Upper lobe of left lung (tissue), 6 donors: ENCODE data around the gene MRPL44. TPM values are rescaled to one million over a fixed set of nuclear protein-coding genes. Genes with fewer than 3 reads are reported as not detected.

Experiments used
- ATAC-seq, 2 donors: fragments of 200-7000 bp; cut with Tn5 transposase; one replicate each; pipeline ENCODE4 v1.9.1; 2022; ENCODE audit warnings: mild to moderate bottlenecking in 2 of 2, moderate library complexity in 2 of 2; ENCODE audit not compliant: low FRiP score in 2 of 2
- DNase-seq, 2 donors: peaks; one replicate each; pipeline ENCODE4 v3.0.0-alpha.2; 2019 to 2020
- H3K27ac ChIP-seq, 4 donors: fragments of 200-600 bp; sonication (generic); one replicate each; pipeline ENCODE4 v1.5.1; 2016 to 2019
- H3K27me3 ChIP-seq, 4 donors: fragments of 200-600 bp; sonication (generic); one replicate each; pipeline ENCODE4 v1.5.1; 2017 to 2019
- H3K36me3 ChIP-seq, 4 donors: fragments of 200-600 bp; sonication (generic); one replicate each; pipeline ENCODE4 v1.5.1; 2016 to 2019
- H3K4me1 ChIP-seq, 4 donors: fragments of 200-600 bp; sonication (generic); one replicate each; pipeline ENCODE4 v1.5.1; 2018 to 2019
- H3K4me3 ChIP-seq, 4 donors: fragments of 200-600 bp; sonication (generic); one replicate each; pipeline ENCODE4 v1.5.1; 2017 to 2019; ENCODE audit warnings: mild to moderate bottlenecking in 2 of 4, moderate library complexity in 1 of 4
- H3K9me3 ChIP-seq, 4 donors: fragments of 200-600 bp; sonication (generic); one replicate each; pipeline ENCODE4 v1.5.1; 2018 to 2019
- CTCF ChIP-seq, 6 experiments: fragments of 450-650 bp in 4 of 6; fragments of 200-600 bp in 2 of 6; sonication (generic) in 2 of 6; IDR thresholded peaks; one replicate each; pipeline ENCODE4 v1.5.1; 2016 to 2019; ENCODE audit warnings: antibody characterized with exemption in 6 of 6
- EP300 ChIP-seq, 4 donors: sonication (generic); formaldehyde crosslinking; IDR thresholded peaks; one replicate each; pipeline ENCODE4 v1.5.1; 2017; ENCODE audit warnings: antibody characterized with exemption in 4 of 4, control low read depth in 2 of 4
- POLR2A ChIP-seq, 4 donors: fragments of 450-650 bp; IDR thresholded peaks; one replicate each; pipeline ENCODE4 v1.5.1; 2016 to 2017; ENCODE audit warnings: antibody characterized with exemption in 4 of 4, mild to moderate bottlenecking in 2 of 4
- POLR2AphosphoS5 ChIP-seq, 2 donors: sonication (generic); formaldehyde crosslinking; IDR thresholded peaks; one replicate each; pipeline ENCODE4 v1.5.1; 2017; ENCODE audit warnings: antibody characterized with exemption in 2 of 2
- WGBS, 2 donors: methylation state at CpG; one replicate each; pipeline ENCODE4 v1.1.5; 2017 to 2018; 5-methylcytosine and 5-hydroxymethylcytosine counted together
- total RNA-seq, 6 donors: library from RNA; depleted of rRNA in 4 of 6; stranded (reverse); fragments of >200 nt in 4 of 6; gene quantifications; one replicate each; pipeline versions ENCODE4 v1.1.0 to v1.2.1, GENCODE V29; 2016 to 2021
- donor health status: DM: no; HTN: no; CAD: no; lungs with moderate emphysema.
- donor health status: DM: no; HTN: yes; CAD: no; lungs with severe emphysema.

Gene MRPL44
- total RNA-seq, 6 donors from 2014 or later, result 7.9 to 24.4 (median 22.5) TPM

- peak in 1 of 2 donors; percentile 56 for ATAC-seq
- peaks cover 15 to 29% (median 21%) of the 10 kb centered on the region in 4 donors for H3K4me1 ChIP-seq
- 55% methylated on average over 3 of the region's 3 CpGs for WGBS, 2 donors
- peak overlapping the region in 3 of 4 donors; percentile 36 to 54 (median 54) for H3K27ac ChIP-seq
- H3K36me3 ChIP-seq, result no peaks in the 10 kb centered on the region
- no peaks in the 10 kb centered on the region for H3K27me3 ChIP-seq
- no peak for DNase-seq
- TF ChIP-seq POLR2A (IDR thresholded peaks at IDR 0.05) (no peak), POLR2AphosphoS5 (IDR thresholded peaks at IDR 0.05) (no peak), EP300 (IDR thresholded peaks at IDR 0.05) (peak in 2 of 4 donors; percentile 9 to 24), CTCF (IDR thresholded peaks at IDR 0.05) (no peak)
- no peak overlapping the region for H3K4me3 ChIP-seq
- H3K9me3 ChIP-seq, result no peaks in the 10 kb centered on the region
These were observed 6.6 kb upstream of the MRPL44 start for GRCh38 chr2:223950448-223951347.

- Histone ChIP-seq H3K9me3 (no peaks in the 10 kb centered on the region), H3K27ac (no peak overlapping the region)
These were observed 4.8 kb upstream of the MRPL44 start for GRCh38 chr2:223952280-223952968.

GRCh38 chr2:223954401-223954800 is 2.9 kb upstream of the MRPL44 start:
- DNase-seq (no peak), ATAC-seq (peak in 1 of 2 donors; percentile 7)
- 83 to 91% methylated on average over 3 of the region's 3 CpGs for WGBS, 2 donors
- no peaks in the 10 kb centered on the region for H3K9me3 ChIP-seq
- no peak overlapping the region for H3K4me3 ChIP-seq
- no peaks in the 10 kb centered on the region for H3K36me3 ChIP-seq
- TF ChIP-seq POLR2AphosphoS5 (IDR thresholded peaks at IDR 0.05) (no peak), EP300 (IDR thresholded peaks at IDR 0.05) (no peak), POLR2A (IDR thresholded peaks at IDR 0.05) (no peak), CTCF (IDR thresholded peaks at IDR 0.05) (no peak)
- peaks cover 26 to 45% (median 33%) of the 10 kb centered on the region in 4 donors for H3K4me1 ChIP-seq
- H3K27ac ChIP-seq, result no peak overlapping the region
- no peaks in the 10 kb centered on the region for H3K27me3 ChIP-seq

More at GRCh38 chr2:223952280-223952968, 4.8 kb upstream of the MRPL44 start:
- no peaks in the 10 kb centered on the region for H3K27me3 ChIP-seq
- no peak for DNase-seq
- no peak for TF ChIP-seq POLR2A (IDR thresholded peaks at IDR 0.05)
- 86 to 91% methylated on average over 6 of the region's 6 CpGs for WGBS, 2 donors
- no peak overlapping the region for H3K4me3 ChIP-seq
- no peaks in the 10 kb centered on the region for H3K36me3 ChIP-seq
- peaks cover 14 to 29% (median 19%) of the 10 kb centered on the region in 4 donors for H3K4me1 ChIP-seq
- ATAC-seq, result no peak

GRCh38 chr2:223956300-223956699 is 963 bp upstream of the MRPL44 start:
- DNase-seq (no peak), ATAC-seq (no peak)
- no peaks in the 10 kb centered on the region for H3K9me3 ChIP-seq
- H3K27me3 ChIP-seq, result no peaks in the 10 kb centered on the region
- H3K4me1 ChIP-seq, result peaks cover 37 to 45% (median 41%) of the 10 kb centered on the region in 4 donors
- H3K4me3 ChIP-seq, result peak overlapping the region in 1 of 4 donors; percentile 71
- no peak for TF ChIP-seq POLR2AphosphoS5 (IDR thresholded peaks at IDR 0.05)
- TF ChIP-seq POLR2A (IDR thresholded peaks at IDR 0.05), result no peak
- no peak for TF ChIP-seq CTCF (IDR thresholded peaks at IDR 0.05)
- TF ChIP-seq EP300 (IDR thresholded peaks at IDR 0.05), result no peak
- H3K27ac ChIP-seq, result peak overlapping the region; percentile 86 to 94 (median 90)
- 93 to 94% methylated on average over 4 of the region's 4 CpGs for WGBS, 2 donors
- H3K36me3 ChIP-seq, result peaks cover 0 to 15% (median 1%) of the 10 kb centered on the region in 4 donors

- H3K4me3 ChIP-seq, result peak overlapping the region in 1 of 4 donors; percentile 3
- DNase-seq (peak in 1 of 2 donors; percentile 65), ATAC-seq (no peak)
- peaks cover 46 to 62% (median 55%) of the 10 kb centered on the region in 4 donors for H3K4me1 ChIP-seq
- no peak overlapping the region for H3K27ac ChIP-seq
- no peaks in the 10 kb centered on the region for H3K9me3 ChIP-seq
- peaks cover 0 to 40% (median 3%) of the 10 kb centered on the region in 4 donors for H3K36me3 ChIP-seq
- no peaks in the 10 kb centered on the region for H3K27me3 ChIP-seq
- WGBS, 2 donors, result 34 to 36% methylated on average over 5 of the region's 5 CpGs
- TF ChIP-seq POLR2AphosphoS5 (IDR thresholded peaks at IDR 0.05) (no peak), CTCF (IDR thresholded peaks at IDR 0.05) (no peak), POLR2A (IDR thresholded peaks at IDR 0.05) (no peak), EP300 (IDR thresholded peaks at IDR 0.05) (no peak)
These were observed 2.4 kb downstream of the MRPL44 start for GRCh38 chr2:223959688-223960087.
